GM18499 (cell line): ENCODE data around the gene DDX43.
"Not testable (repeated sequence)": the region's sequence is repeated elsewhere in the genome, so short reads cannot be mapped to it uniquely, and the experiment has no call there.

ENCODE experiments used
- ATAC-seq: cut with Tn5 transposase; IDR thresholded peaks from one replicate; pipeline ENCODE4 v1.9.1; 2021; ENCODE audit warnings: moderate number of reproducible peaks; ENCODE audit not compliant: insufficient read depth, unreplicated experiment

The DDX43 gene

DNA sequence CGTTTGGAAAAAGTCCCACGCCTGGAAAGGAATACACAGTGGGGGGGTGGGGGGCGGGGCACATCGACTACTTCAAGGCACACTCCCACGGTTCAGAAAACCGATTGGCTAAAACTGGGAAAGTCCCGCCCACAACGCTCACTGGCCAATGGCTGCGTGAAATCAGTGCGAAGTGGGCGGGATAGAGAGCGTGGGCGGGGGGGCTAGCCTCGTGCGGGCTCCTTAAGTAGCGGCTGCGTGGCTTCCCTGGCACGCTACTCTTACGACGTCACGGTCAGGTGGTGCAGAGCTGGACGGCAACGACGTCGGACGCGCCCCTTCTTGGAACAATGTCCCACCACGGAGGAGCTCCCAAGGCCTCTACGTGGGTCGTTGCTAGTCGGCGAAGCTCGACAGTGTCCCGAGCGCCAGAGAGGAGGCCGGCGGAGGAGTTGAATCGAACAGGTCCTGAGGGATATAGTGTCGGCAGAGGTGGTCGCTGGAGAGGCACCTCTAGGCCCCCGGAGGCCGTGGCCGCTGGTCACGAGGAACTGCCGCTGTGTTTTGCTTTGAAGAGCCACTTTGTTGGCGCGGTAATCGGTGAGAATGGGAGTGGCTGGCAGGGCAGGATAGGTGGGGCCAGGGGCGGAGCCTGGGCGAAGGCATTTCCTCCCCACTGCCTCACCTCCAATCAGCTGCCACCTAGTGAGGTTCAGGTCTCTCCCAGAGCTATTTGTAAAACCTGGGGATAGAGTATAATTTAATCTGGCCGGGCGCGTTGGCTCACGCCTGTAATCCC, at the start of gene DDX43:
TSS of gene DDX43 (plus strand) at position 252 of the 778 bp plus-strand sequence. CDS start at position 330, 78 bp downstream.
- peak; percentile 70 for ATAC-seq

DNA sequence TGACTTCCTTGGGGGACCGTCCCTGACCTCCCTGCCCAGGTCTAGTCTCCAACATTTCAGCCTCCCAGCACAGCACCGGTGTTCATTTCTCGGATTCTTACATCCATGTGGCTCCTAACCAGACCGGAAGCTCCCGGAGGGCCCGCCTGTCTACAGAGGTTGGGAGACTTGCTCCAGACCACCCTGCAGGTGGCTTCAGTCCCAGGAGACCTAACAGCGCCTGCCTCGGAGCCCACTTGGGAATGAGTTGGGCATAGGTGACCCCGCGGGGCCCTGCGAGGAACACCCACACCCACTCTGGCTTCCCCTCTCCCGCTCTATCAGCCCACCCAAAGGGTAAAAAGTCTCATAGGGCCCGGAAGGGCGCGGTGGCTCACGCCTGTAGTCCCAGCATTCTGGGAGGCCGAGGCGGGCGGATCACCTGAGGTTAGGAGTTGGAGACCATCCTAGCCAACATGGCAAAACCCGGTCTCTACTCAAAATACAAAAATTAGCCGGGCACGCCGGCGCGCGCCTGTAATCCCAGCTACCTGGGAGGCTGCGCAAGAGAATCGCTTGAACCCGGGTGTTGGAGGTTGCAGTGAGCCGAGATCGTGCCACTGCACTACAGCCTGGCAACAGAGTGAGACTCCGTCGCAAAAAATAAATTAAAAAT, 46.0 kb upstream of the DDX43 start:
- no peak for ATAC-seq

DNA sequence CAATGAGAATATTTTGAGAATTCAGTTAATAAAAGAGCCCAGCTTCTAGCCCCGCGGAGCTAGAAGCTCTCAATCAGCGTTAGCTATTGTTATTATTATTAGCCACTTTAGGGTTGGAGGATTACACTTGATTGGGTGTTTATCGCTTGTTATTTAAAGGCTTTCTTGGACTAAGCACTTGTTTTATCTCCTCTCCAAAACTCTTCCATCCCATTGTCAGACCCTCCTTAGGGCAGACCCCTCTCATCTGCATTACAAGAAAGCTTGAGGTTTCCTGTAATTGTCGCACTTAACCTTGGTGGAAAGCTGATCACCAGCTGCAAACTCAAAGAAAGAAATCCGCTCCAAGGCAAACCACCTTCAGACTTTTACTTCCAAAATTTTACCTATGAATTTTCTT, 45.3 kb upstream of the DDX43 start:
- no peak for ATAC-seq

DNA sequence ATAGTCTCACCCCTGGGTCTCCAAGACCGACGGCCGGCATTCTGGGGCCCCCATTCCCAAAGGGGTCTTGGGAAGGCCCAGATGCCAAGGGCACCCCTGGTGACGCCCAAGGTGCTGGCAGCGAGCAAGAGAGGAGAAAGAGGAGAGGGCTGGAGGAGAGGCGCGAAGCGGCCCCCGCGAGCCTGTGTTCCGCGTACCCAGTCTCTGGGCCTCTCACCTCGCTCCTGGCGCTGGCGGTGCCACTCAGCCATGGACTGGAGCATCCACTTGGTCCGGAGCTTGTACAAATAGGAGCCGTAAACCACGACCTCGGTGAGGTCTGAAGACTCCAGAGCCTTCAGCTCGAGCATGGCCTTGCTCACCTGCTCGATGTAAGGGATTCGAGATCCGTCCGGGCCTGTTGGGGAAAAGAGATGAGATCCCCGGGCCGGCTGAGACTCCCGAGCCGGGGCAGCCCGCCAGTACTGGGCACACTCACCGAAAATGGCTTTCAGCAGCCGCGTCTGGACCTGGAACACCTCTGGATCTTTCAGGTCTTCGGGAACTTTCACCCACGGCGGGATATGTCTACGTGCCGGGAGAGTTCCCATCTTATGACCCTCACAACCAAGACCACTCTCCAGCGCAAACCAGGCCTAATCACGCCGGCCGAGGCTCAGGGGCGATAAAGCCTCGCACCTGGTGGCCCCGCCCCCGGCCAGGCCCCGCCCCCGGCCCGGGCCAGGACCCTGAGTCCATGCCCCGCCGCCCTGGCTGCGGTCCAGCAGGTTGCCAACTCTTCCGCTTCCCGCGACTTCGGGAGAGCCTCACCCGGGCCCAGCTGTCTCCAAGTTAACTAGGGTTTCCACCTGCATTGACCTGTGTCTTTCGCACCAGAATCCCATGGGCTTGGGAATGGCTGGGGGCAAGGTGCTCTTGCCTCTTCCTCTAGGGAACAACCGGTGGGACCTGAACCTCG, 40.7 kb upstream of the DDX43 start, which contains the start of gene DPPA5:
TSS of gene DPPA5 (minus strand) at position 641 of the 958 bp plus-strand sequence. CDS start at position 590, 51 bp downstream.
- no peak for ATAC-seq

DNA sequence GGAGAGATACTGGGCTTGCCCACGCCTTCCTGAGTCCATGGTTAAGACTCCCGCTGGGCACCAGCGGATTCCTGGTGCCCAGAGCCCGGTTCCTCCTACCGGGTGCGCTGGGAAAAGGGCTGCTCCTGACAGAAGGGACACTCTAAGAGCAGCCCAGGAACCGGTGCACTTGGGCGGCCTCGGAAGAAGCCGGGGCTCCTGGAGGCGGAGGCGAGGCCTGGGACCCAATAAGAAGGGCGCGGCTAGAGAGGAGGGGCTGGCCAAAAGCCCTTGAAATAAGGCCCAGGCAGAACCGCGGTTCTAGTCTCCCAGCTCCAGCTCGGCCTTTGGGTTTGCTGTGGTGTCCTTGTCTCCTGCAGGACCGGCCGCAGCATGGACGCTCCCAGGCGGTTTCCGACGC, 32.3 kb upstream of the DDX43 start, which contains the start of gene KHDC3L:
TSS of gene KHDC3L (plus strand) at position 301 of the 400 bp plus-strand sequence. CDS start at position 373, 72 bp downstream.
- no peak for ATAC-seq

DNA sequence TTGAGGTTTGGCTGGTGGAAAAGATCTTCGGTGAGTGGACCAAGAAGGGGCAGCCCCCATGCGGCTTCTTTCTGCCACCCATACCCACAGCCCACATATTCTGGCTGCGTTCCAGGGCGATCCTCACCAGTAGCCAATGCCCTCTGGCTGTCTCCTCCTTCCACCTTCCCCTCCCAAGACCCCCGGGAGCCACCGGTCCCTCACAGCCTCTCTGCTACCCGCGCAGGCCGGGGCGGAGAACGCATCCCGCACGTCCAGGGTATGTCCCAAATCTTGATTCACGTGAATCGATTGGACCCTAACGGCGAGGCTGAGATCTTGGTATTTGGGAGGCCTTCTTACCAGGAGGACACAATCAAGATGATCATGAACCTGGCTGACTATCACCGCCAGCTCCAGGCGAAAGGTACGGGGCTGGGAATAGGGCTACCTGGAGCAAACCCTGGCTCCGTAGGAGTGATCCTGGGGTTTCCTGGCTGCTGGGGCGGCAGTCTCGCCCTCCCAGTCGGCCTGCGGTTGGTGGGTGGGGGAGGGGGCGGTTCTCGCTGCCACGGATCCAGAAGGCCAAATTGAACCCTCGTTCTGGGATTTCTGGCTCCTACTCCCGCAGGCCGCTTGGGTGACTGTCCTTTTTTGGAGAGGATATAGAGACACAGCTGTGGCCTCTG, 31.6 kb upstream of the DDX43 start:
- ATAC-seq = no peak

DNA sequence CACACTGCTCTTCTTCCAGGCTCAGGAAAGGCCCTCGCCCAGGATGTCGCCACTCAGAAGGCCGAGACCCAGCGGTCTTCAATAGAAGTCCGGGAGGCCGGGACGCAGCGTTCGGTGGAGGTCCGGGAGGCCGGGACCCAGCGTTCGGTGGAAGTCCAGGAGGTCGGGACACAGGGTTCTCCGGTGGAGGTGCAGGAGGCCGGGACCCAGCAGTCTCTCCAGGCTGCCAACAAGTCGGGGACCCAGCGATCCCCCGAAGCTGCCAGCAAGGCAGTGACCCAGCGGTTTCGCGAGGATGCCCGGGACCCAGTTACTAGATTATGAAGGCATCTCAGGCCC, 31.1 kb upstream of the DDX43 start:
- ATAC-seq = no peak

DNA sequence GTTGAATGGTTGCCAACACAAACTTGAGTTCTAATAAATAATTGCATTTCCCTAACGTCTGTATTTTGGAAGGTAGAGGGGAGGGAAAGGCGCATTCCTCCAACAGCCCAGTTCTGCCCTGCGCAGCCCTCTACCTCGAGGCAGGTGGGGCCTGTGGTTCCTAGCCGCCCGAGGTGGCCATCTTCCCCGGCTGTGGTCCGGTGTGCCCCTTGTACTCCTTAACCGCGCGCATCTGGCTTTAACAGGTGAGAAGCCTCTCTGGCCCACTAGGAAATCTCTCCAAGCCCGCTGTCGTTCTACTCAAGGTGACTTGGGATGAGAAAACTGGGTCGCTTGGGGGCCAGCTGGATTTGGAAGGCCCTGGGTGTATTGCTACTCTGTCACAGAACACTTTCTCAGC, 30.5 kb upstream of the DDX43 start:
- no peak for ATAC-seq

DNA sequence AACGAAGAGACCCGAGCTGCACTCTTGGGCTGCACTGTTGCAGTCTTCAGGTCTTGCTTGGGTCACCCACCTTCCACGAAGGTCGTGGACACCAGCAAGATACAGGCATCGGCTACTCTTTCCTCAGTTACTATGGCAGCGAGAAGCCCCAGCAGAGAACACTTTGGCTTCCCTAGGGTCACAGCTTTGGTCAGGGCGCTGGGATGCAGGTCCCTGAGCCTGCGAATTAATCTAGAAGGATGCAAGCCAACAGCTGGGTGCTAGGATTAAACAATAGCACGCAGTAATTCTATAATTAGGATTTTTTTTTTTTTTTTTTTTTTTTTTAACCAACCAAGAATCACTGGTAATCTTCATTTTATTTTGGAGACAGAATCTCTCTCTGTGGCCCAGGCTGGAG, 30.1 kb upstream of the DDX43 start:
- ATAC-seq = no peak

DNA sequence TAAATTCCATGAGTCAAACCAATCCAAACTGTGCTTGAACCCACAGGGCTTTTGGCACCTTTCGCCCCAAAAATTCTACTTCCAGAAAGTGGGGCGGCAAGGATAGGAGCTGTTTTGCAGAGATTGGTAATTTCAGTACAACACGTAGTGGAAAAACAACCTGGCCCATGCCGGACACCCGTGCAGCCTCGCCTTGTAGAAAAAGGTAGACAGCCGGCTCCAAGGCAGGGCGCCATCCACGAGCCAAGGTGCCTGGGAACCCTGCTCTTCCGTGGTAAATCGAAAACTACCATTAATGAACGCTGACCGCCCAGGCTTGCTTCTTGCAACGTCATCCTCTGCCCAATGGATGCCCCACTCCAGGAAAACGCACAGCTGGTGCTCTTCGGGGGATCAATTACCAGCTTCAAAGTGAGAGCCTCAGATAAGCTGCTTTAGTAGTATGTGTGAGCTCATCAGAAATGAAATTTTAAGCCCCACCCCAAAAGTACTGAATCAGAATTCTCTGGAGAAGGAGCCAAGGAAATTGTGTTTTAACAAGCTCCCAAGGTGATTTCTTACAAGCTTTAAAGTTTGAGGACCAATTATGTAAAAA, 26.8 kb upstream of the DDX43 start:
- no peak for ATAC-seq

DNA sequence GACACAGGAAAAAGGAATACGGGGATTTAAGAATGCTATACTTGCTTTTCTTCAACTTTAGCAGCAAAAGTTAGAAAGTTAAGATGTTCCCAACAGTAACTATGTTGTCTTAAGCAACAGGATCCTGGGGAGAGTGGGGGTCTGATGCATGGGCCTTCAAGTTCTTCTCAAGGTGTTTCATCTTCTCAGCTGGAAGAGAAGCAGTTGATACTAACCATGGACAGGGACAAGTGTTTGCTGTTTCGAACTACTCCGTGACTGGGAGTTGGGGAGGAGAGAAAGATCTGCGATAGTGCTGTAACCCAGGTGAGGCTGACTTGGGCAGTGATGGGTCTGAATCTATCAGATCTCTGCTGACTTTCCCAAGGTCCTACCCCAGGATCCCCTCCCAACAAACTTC, 26.0 kb upstream of the DDX43 start:
- no peak for ATAC-seq

DNA sequence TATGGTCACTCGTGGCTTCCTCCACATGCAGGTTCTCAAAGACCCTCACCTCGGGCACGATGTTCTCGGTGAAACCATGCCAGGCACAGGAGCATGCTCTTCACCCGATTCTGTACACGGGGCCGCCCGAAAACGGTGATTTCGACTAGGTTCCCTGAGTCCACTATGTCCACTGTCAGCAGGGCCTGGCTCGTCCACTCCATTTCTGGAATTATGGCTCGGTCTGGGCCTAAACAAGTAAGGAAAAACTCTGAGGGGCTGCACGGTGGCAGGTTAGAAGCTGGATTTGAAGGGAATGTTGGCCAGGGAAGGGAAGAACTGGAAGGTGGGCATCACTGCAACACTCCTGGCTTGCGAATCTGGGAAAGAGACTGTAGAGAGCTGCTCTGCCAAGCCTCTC, 25.5 kb upstream of the DDX43 start:
- ATAC-seq = no peak

DNA sequence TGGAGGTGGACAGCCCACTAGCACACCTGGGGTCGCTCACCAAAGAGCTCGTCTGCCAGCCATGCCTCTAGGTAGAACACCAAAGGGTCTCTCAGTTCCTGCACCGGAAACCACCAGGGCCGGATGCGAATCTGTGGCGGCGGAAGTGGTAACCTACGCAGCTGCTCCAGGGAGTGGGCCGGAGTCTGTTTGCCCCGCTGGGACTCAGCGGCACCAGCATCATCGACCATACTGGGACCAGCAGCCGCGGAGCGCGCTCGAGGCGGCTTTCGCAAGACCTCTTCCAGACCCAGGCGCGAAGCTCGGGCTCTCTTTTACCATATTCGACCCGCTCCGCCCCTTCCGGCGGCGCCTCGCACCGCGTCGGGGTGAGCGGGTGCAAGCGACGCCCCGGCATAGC, 25.1 kb upstream of the DDX43 start, which contains the start of gene OOEP:
TSS of gene OOEP (minus strand) at position 335 of the 400 bp plus-strand sequence. CDS start at position 230, 105 bp downstream.
- ATAC-seq = no peak

DNA sequence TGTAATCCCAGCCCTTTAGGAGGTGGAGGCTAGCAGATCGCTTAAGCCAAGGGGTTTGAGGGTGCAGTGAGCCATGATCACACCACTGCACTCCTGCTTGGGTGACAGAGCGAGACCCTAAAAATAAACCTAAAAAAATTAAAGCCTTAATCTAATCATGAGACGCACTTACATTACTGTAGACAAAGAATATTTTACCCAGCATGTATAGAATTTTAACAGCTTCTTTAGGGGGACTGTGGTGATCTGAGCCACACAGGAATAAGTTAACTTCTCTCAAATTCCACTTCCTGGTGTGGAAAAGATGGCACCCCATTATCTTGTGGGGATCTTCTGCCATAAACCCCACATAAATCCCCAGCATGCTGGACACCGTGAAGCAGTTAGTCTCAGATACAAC, 22.6 kb upstream of the DDX43 start:
- no peak for ATAC-seq

DNA sequence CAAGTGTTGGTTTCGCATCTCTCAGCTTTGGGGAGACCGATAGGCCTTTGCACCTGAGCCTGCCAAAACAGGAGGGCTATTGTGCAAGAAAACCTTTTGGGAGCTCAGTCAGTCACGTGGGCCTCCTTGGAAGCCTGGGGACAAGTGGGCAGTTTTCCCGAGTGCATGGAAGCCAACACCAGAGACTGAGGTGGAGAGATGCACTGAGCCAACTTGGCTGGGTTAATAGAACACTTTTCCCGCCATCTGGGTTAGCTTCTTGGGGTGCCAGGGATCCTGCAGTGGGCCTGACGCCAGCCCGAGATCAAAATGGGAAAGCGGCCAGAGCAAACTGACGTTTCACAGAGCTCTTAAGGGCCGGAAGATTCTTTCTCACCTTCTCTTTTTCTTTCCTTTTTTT, 22.1 kb upstream of the DDX43 start:
- no peak for ATAC-seq

DNA sequence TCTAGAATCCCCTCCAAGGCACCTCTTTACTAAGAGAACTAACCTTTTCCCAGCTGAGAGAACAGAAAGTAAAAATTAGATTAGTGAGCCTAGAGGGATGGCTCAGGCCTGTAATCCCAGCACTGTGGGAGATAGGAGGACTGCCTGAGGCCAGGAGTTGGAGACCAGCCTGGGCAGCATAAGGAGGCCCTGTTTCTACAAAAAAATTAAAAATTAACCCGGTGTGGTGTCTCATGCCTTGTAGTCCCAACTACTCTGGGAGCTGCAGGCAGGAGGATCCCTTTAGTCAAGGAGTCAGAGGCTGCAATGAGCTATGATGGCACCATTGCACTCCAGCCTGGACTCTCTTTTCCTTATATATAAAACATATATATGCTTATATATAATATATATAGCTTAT, 19.4 kb upstream of the DDX43 start:
- ATAC-seq = no peak

DNA sequence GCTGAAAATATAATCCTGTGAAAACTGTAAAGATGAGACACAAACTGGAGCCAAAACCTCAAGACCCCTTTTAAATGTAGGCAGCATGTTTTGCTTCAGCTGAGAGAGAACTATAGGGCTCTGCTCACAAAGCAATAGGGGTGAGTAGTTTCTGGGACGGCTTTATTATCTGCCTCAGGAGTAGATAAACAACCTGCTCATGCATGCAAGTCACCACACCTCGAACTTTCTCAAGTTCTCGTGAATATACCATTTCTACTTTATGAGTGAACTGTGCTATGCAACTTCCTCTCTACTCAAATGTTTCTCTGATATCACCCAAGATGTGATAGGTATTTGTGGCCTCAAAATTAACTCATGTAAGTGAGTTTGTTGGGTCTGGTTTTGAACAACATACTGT, 17.4 kb upstream of the DDX43 start:
- ATAC-seq = no peak

DNA sequence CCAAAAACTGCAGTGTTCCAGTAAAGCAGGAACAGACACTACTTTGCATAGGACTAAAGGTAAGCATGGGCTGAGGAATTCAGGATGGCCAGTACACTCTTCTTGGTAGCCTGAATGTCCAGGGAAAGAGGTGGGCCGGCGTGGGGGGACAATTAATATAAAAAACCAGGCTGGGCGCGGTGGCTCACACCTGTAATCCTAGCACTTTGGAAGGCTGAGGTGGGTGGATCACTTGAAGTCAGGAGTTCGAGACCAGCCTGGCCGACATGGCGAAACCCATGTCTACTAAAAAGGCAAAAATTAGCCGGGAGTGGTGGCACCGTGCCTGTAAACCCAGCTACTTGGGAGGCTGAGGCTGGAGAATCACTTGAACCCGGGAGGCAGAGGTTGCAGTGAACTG, 13.1 kb upstream of the DDX43 start:
- ATAC-seq = not testable (repeated sequence)

DNA sequence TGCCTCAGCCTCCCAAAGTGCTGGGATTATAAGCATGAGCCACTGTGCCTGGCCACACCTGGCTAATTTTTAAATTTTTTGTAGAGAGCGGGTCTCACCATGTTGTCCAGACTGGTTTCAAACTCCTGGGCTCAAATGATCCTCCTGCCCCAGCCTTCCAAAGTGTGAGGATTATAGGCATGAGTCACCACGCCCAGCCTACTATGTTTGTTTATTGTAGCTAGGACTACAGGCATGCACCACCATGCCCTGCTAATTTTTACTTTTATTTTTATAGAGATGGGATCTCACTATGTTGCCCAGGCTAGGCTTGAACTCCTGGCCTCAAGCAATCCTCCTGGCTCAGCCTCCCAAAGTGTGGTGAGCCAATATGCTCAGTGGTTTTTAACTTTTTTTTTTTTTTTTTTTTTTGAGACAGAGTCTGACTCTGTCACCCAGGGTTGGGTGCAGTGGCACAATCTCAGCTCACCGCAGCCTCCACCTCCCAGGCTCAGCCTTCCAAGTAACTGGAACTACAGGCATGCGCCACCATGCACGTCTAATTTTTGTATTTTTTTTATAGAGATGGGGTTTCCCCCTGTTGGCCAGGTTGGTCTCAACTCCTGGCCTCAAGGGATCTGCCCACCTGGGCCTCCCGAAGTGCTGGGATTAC, 12.0 kb upstream of the DDX43 start:
- ATAC-seq = no peak
